SK-MEL-5 (cell line): Measurements from ENCODE around the gene ADGRL4. TPM values are rescaled to one million over a fixed set of nuclear protein-coding genes. Genes with fewer than 3 reads are reported as not detected.
A peak's percentile ranks its signal among the peaks of the same experiment; 100 is the strongest.
"Not testable (repeated sequence)": the region's sequence is repeated elsewhere in the genome, so short reads cannot be mapped to it uniquely, and the experiment has no call there.

Experiments
- DNase-seq: peaks from one replicate; pipeline ENCODE4 v3.0.0-alpha.2; 2016; ENCODE audit warnings: low read depth, low spot score
- in situ Hi-C: cut with HindIII; loops from 2 replicates; pipeline ENCODE4 v1.10.0; 2016; ENCODE audit warnings: low sequenced_read_pairs, high pct_unique_total_duplicates, low pct_unique_long_range_greater_than_20kb
- total RNA-seq: library from RNA; depleted of rRNA; stranded (reverse); fragments of >200 nt; shearing (Covaris generic); gene quantifications from 2 replicates; pipeline ENCODE4 v1.2.3, GENCODE V29; 2014

ADGRL4 gene
- total RNA-seq, 1 experiment from 2014 or later = not detected

GRCh38 chr1:78958711-78959110, 47.8 kb downstream of the ADGRL4 start:
- in situ Hi-C loops = no loop called here
- no peak for DNase-seq

- peak; percentile 30 for DNase-seq
- in situ Hi-C loops = no loop called here
These were observed 55.7 kb downstream of the ADGRL4 start for GRCh38 chr1:78950826-78951225.

- no peak for DNase-seq
- in situ Hi-C loops = no loop called here
These were observed 57.3 kb downstream of the ADGRL4 start for GRCh38 chr1:78949227-78949626.

- in situ Hi-C loops = no loop called here
- no peak for DNase-seq
These were observed 87.4 kb downstream of the ADGRL4 start for GRCh38 chr1:78919150-78919549.

GRCh38 chr1:78918157-78918556, 88.4 kb downstream of the ADGRL4 start:
- in situ Hi-C loops = no loop called here
- no peak for DNase-seq

GRCh38 chr1:78916986-78917385, 89.5 kb downstream of the ADGRL4 start:
- in situ Hi-C loops = no loop called here
- no peak for DNase-seq

- in situ Hi-C loops = no loop called here
- DNase-seq = no peak
These were observed 92.6 kb downstream of the ADGRL4 start for GRCh38 chr1:78913950-78914349.

GRCh38 chr1:78911956-78912880, 94.3 kb downstream of the ADGRL4 start:
- DNase-seq = no peak
- in situ Hi-C loops = no loop called here

GRCh38 chr1:78902641-78903040, 103.9 kb downstream of the ADGRL4 start:
- no peak for DNase-seq
- in situ Hi-C loops = no loop called here

- no peak for DNase-seq
These were observed 111.7 kb downstream of the ADGRL4 start for GRCh38 chr1:78894811-78895210.

GRCh38 chr1:78892260-78892840, 114.2 kb downstream of the ADGRL4 start:
- no peak for DNase-seq
- in situ Hi-C loops = no loop called here

More at GRCh38 chr1:78894811-78895210, 111.7 kb downstream of the ADGRL4 start:
- in situ Hi-C loops = no loop called here

GRCh38 chr1:78887458-78887857, 119.1 kb downstream of the ADGRL4 start:
- DNase-seq = no peak
- in situ Hi-C loops = no loop called here

- in situ Hi-C loops = no loop called here
- no peak for DNase-seq
These were observed 121.7 kb downstream of the ADGRL4 start for GRCh38 chr1:78884685-78885452.

- DNase-seq = no peak
- in situ Hi-C loops = no loop called here
These were observed 126.3 kb downstream of the ADGRL4 start for GRCh38 chr1:78880223-78880622.

- DNase-seq, in situ Hi-C loops: not testable (repeated sequence)
These were observed 130.5 kb downstream of the ADGRL4 start for GRCh38 chr1:78875986-78876385.

- DNase-seq, in situ Hi-C loops: not testable (repeated sequence)
These were observed 133.7 kb downstream of the ADGRL4 start for GRCh38 chr1:78872801-78873200.

GRCh38 chr1:78871249-78871648, 135.3 kb downstream of the ADGRL4 start:
- DNase-seq = no peak

GRCh38 chr1:78869136-78869535, 137.4 kb downstream of the ADGRL4 start:
- no peak for DNase-seq
- in situ Hi-C loops = no loop called here

More at GRCh38 chr1:78871249-78871648, 135.3 kb downstream of the ADGRL4 start:
- in situ Hi-C loops = no loop called here
